ENCODE results near the gene EIF5. TPM values are rescaled to one million over a fixed set of nuclear protein-coding genes. Genes with fewer than 3 reads are reported as not detected.

Gene EIF5
- polyA plus RNA-seq, 1 experiment, result 282 TPM

- peak; percentile 14; the same call in 1 of the 2 replicates for TF ChIP-seq CTCF (IDR thresholded peaks at IDR 0.05; ENCODE audit: insufficient read depth, low read depth, low read length)
- DNase-seq (ENCODE audit: low read depth), result peak; percentile 67
- peak within 1 kb of the TSS; percentile 94 for H3K4me3 ChIP-seq (ENCODE audit: low read depth, low read length)
- H3K27me3 ChIP-seq (ENCODE audit: control insufficient read depth, insufficient read depth, low read length), result no peaks in the 10 kb centered on the region
- POLR2A ChIA-PET, result interaction anchor here (0.7 kb wide), 1 partner anchor 52 kb away, joined by 3 read pairs; the partner anchor contains the start of gene EIF5
- CTCF ChIA-PET, result interaction anchor here (1.5 kb wide), 1 partner anchor 9 kb away, joined by 3 read pairs; no protein-coding TSS in a partner anchor
- no peaks in the 10 kb centered on the region; the same call in 1 of the 2 replicates for H3K36me3 ChIP-seq (ENCODE audit: control insufficient read depth, insufficient read depth, low read length)
These were observed 51.3 kb downstream of the EIF5 start, which contains the start of gene MARK3 for GRCh38 chr14:103385152-103385928. MARK3 (plus strand) TSS chr14:103385415; CDS start chr14:103386030, 615 bp downstream.

- DNase-seq (ENCODE audit: low read depth), result no peak
- TF ChIP-seq CTCF (IDR thresholded peaks at IDR 0.05; ENCODE audit: insufficient read depth, low read depth, low read length), result no peak
- Histone ChIP-seq H3K4me3 (ENCODE audit: low read depth, low read length) (peak overlapping the region; percentile 94), H3K27me3 (ENCODE audit: control insufficient read depth, insufficient read depth, low read length) (no peaks in the 10 kb centered on the region), H3K36me3 (ENCODE audit: control insufficient read depth, insufficient read depth, low read length) (no peaks in the 10 kb centered on the region; the same call in 1 of the 2 replicates)
- ChIA-PET POLR2A (interaction anchor here (0.6 to 0.7 kb wide), 2 partner anchors 14 to 53 kb away, joined by 3 read pairs; partner anchors contain the start of gene EIF5), CTCF (interaction anchor here (0.6 kb wide), 1 partner anchor 178 kb away, joined by 3 read pairs; no protein-coding TSS in a partner anchor)
These were observed 52.1 kb downstream of the EIF5 start for GRCh38 chr14:103385929-103386712.

GRCh38 chr14:103386713-103387329 lies 52.8 kb downstream of the EIF5 start:
- DNase-seq (ENCODE audit: low read depth), result no peak
- H3K36me3 ChIP-seq (ENCODE audit: control insufficient read depth, insufficient read depth, low read length), result no peaks in the 10 kb centered on the region; the same call in 1 of the 2 replicates
- no peak for TF ChIP-seq CTCF (IDR thresholded peaks at IDR 0.05; ENCODE audit: insufficient read depth, low read depth, low read length)
- peak overlapping the region; percentile 94 for H3K4me3 ChIP-seq (ENCODE audit: low read depth, low read length)
- no peaks in the 10 kb centered on the region for H3K27me3 ChIP-seq (ENCODE audit: control insufficient read depth, insufficient read depth, low read length)
- CTCF ChIA-PET, result interaction anchor here (0.6 kb wide), 1 partner anchor 177 kb away, joined by 3 read pairs; no protein-coding TSS in a partner anchor
- POLR2A ChIA-PET, result interaction anchor here (0.6 kb wide), 1 partner anchor 14 kb away, joined by 3 read pairs; no protein-coding TSS in a partner anchor

- Histone ChIP-seq H3K36me3 (ENCODE audit: control insufficient read depth, insufficient read depth, low read length) (no peaks in the 10 kb centered on the region; the same call in 1 of the 2 replicates), H3K4me3 (ENCODE audit: low read depth, low read length) (no peak overlapping the region), H3K27me3 (ENCODE audit: control insufficient read depth, insufficient read depth, low read length) (no peaks in the 10 kb centered on the region)
- CTCF ChIA-PET, result interaction anchor here (1.5 to 3.0 kb wide), 2 partner anchors 11 to 39 kb away, joined by 3 to 37 read pairs; no protein-coding TSS in a partner anchor
- no peak for DNase-seq (ENCODE audit: low read depth)
- POLR2A ChIA-PET, result no interaction called here
- no peak for TF ChIP-seq CTCF (IDR thresholded peaks at IDR 0.05; ENCODE audit: insufficient read depth, low read depth, low read length)
These were observed 54.6 kb downstream of the EIF5 start for GRCh38 chr14:103388664-103389063.
